Putamen (tissue), 1 donor: ENCODE data around the gene SGTB.

Experiments used
- DNase-seq: peaks from one replicate; pipeline ENCODE4 v3.0.0-alpha.2; 2016; ENCODE audit warnings: low spot score

Gene SGTB

GRCh38 chr5:65721720-65722574, at the start of gene SGTB, which contains the start of gene NLN:
TSS of gene SGTB (minus strand) at chr5:65722109. CDS start at chr5:65720807, 1,302 bp downstream.
TSS of gene NLN (plus strand) at chr5:65722205. CDS start at chr5:65722374, 169 bp downstream.
- DNase-seq: peak; percentile 86

- peak; percentile 44 for DNase-seq
Measured at GRCh38 chr5:65771266-65771665, 49.4 kb upstream of the SGTB start.

- no peak for DNase-seq
Measured at GRCh38 chr5:65769539-65769938, 47.6 kb upstream of the SGTB start.

GRCh38 chr5:65768723-65769346, 46.9 kb upstream of the SGTB start:
- no peak for DNase-seq

GRCh38 chr5:65767565-65767964, 45.7 kb upstream of the SGTB start:
- no peak for DNase-seq

GRCh38 chr5:65766781-65767180, 44.9 kb upstream of the SGTB start:
- no peak for DNase-seq

GRCh38 chr5:65766175-65766574, 44.3 kb upstream of the SGTB start:
- DNase-seq: no peak

GRCh38 chr5:65765582-65765981, 43.7 kb upstream of the SGTB start:
- DNase-seq: no peak

- no peak for DNase-seq
Measured at GRCh38 chr5:65762234-65762633, 40.3 kb upstream of the SGTB start.

- peak; percentile 82 for DNase-seq
Measured at GRCh38 chr5:65760504-65761275, 38.8 kb upstream of the SGTB start.

- DNase-seq: no peak
Measured at GRCh38 chr5:65758546-65759144, 36.7 kb upstream of the SGTB start.

GRCh38 chr5:65753189-65753588, 31.3 kb upstream of the SGTB start:
- DNase-seq: no peak

- no peak for DNase-seq
Measured at GRCh38 chr5:65750938-65751337, 29.0 kb upstream of the SGTB start.

- no peak for DNase-seq
Measured at GRCh38 chr5:65749956-65750355, 28.0 kb upstream of the SGTB start.

- no peak for DNase-seq
Measured at GRCh38 chr5:65749221-65749844, 27.4 kb upstream of the SGTB start.

GRCh38 chr5:65742565-65743231, 20.8 kb upstream of the SGTB start:
- DNase-seq: no peak

- DNase-seq: no peak
Measured at GRCh38 chr5:65739162-65739561, 17.3 kb upstream of the SGTB start.

GRCh38 chr5:65738305-65738704, 16.4 kb upstream of the SGTB start:
- DNase-seq: no peak

GRCh38 chr5:65737842-65738241, 15.9 kb upstream of the SGTB start:
- no peak for DNase-seq

GRCh38 chr5:65736011-65736410, 14.1 kb upstream of the SGTB start:
- DNase-seq: no peak

GRCh38 chr5:65734921-65735320, 13.0 kb upstream of the SGTB start:
- no peak for DNase-seq
